Measurements from ENCODE around the gene MAPK12.

MAPK12 gene

DNA sequence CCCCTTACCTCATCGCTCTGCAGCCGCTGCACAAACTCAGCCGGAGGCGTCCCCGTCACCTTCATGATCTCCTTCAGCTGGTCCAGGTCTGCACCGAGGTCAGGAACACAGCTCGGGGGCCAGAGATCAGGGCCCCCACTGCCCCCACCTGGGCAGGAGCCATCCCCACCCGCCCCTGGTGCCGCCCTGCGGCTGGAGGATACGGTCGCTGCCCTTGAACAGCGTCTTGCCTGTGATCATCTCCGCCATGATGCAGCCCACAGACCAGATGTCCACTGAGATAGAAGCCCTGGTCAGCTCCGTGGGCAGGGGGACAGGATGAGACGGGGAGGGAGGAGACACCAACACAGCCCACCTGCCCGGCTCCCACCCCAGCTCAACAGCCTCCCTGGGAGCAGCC lies 5.9 kb downstream of the MAPK12 start:
- no peak overlapping the region for H3K4me3 ChIP-seq (ENCODE audit: low read depth, low read length)
- no peak for DNase-seq (ENCODE audit: low read depth)
- no peak for TF ChIP-seq CTCF (conservative IDR thresholded peaks at IDR 0.05; ENCODE audit: low read depth, low read length)

DNA sequence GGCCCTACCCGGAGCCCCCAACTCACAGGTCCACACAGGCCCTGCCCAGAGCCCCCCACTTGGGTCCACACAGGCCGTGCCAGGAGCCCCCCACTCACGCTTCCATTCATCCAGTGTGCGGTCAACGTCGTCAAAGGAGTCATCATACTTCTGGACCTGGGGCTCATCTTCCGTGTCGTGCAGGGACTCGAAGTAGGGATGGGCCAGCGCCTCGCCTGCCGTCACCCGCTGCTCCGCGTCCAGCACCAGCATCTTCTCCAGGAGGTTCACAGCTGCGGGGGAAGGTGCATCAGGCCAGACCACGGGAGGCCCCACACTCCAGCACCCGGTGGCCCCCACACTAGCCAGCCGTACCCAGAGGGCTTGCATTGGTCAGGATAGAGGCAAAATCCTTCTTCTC lies 6.4 kb downstream of the MAPK12 start:
- H3K4me3 ChIP-seq (ENCODE audit: low read depth, low read length) = no peak overlapping the region
- DNase-seq (ENCODE audit: low read depth) = no peak

DNA sequence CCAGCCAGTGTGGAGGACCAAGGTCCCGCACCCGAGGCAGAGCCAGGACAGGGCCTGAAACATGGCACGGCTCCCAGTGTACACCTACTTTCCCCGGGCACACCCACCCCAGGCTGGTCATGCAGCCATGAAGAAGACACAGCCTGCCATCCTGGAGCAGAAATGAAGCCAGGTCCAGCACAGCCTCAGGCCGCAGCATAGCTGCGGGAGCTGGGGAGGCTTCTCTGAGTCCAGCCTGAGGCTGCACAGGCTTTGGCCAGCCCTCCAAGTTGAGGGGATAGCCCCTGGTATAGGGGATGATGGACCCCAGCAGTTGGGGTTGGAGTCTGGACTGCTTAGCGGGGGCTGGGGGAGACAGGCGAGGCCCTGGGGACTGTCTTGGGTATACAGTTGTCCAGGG lies 7.5 kb downstream of the MAPK12 start:
- TF ChIP-seq CTCF (conservative IDR thresholded peaks at IDR 0.05; ENCODE audit: low read depth, low read length) = no peak
- no peak for DNase-seq (ENCODE audit: low read depth)
- H3K4me3 ChIP-seq (ENCODE audit: low read depth, low read length) = no peak overlapping the region

More for the DNA sequence above, 6.4 kb downstream of the MAPK12 start:
- no peak for TF ChIP-seq CTCF (conservative IDR thresholded peaks at IDR 0.05; ENCODE audit: low read depth, low read length)

DNA sequence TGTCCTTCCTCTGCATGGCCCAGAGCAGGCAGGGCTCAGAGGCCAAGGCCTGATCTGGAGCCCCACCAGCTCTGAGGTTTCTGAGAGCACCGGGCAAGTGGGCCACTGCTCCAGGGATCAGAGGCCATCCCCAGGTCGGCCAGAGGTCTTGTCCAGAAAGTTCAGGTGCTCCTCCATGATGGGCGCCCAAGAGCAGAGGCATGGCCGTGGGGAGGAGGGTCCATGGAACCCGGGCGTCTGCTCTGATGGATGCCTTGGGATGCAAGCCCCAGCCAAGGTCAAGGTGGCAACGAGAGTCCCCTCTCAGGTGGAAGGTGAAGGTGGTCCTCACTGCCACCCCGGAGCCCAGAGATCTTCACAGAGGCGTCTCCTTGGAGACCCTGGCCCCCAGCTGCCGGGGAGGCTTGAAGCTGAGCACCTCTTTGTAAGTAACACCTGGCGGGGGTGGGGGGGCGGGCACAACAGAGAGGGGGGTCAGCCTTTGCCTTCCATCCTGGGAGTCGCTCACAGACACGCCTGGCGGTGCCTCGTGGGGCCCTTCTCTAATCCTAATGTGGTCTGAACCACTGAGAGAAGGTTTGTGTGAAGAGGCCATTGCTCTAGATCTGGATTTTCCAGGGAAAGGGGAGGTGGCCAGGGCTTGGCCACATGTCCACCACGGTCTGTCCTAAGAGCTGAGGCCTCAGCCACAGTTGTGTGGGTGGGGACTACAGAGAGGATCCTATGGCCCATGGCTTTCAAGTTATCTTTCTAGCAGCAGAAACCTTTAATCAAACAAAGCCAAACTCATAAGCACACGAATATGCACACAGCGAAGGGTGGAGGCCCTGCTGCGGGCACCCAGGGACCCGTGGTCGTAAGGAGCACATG lies 8.2 kb downstream of the MAPK12 start:
- TF ChIP-seq CTCF (conservative IDR thresholded peaks at IDR 0.05; ENCODE audit: low read depth, low read length) = no peak
- DNase-seq (ENCODE audit: low read depth) = no peak

GRCh38 chr22:50252082-50253045 lies 9.1 kb downstream of the MAPK12 start:
- peak; percentile 75 for TF ChIP-seq CTCF (conservative IDR thresholded peaks at IDR 0.05; ENCODE audit: low read depth, low read length)
- H3K4me3 ChIP-seq (ENCODE audit: low read depth, low read length) = no peak overlapping the region
- DNase-seq (ENCODE audit: low read depth) = peak; percentile 70

More for the DNA sequence above, 8.2 kb downstream of the MAPK12 start:
- no peak overlapping the region for H3K4me3 ChIP-seq (ENCODE audit: low read depth, low read length)

DNA sequence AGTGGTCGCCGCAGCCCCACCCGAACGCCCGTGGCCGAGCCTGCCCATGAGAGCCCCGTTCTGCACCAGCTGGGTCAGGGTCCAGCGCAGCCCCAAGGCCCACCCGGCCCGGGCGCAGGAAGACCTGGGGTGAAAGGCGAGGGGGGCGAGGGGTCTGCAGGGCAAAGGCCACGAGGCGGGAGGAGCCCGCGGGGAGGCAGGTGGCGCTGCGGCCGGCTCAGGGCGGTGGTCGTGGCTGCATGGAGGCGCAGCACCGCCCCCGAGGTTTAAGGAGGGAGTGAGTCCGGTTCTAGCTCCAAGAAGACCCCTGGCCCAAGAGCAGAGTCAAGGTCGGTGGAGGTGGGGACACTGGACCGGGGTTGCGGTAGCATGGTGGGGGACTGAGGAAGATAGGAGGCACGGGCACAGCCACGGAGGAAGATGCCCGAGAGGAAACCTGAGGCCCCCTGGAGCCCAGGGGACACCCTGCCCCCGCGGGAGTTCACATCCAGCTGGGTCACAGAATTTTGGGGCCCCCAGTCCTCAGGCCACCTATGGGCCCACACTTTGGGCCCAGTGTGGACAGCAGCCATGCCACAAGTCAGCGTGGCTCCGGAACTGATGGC lies 9.9 kb downstream of the MAPK12 start:
- DNase-seq (ENCODE audit: low read depth) = no peak
- TF ChIP-seq CTCF (conservative IDR thresholded peaks at IDR 0.05; ENCODE audit: low read depth, low read length) = no peak

More for the DNA sequence above, 9.9 kb downstream of the MAPK12 start:
- H3K4me3 ChIP-seq (ENCODE audit: low read depth, low read length) = peak overlapping the region; percentile 81

Measured in choroid plexus epithelial cell (primary cell).